CD4-positive, alpha-beta T cell treated with Interleukin-6 at 100 ng/mL for 8 hours (primary cell): ENCODE results near the gene LAGE3.
A peak's percentile ranks its signal among the peaks of the same experiment; 100 is the strongest.

Source experiments
- DNase-seq: peaks from one replicate; pipeline ENCODE4 v3.0.0-alpha.2; 2020; ENCODE audit warnings: mixed read lengths, low spot score

Gene LAGE3

DNA sequence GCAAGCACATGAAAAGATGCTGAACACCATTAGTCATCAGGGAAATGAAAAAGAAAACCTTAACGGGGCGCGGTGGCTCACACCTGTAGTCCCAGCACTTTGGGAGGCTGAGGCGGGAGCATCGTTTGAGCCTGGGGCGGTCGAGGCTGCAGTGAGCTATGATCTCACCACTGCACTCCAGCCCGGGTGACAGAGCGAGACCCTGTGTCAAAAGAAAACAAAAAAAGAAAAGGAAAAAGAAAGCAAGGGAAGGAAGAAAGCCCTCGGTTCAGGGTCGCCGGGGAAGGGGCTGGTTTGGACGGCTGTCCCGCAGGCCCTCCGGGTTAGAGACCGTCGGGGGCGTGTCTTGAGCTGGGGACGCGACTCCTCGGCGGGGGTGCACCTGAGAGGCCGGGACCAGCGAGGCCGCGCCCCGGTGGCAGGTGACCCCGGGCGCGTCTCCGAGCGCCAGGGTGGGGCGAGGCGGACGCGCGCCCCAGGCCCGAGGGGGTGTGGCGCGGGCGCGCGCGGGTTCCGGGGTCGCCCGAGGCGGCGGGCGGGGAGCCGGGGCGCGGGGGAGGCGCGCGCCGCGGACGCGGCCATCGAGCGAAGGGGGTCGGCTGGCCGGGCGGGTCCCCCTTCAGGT, 21.5 kb downstream of the LAGE3 start:
- peak; percentile 55 for DNase-seq

DNA sequence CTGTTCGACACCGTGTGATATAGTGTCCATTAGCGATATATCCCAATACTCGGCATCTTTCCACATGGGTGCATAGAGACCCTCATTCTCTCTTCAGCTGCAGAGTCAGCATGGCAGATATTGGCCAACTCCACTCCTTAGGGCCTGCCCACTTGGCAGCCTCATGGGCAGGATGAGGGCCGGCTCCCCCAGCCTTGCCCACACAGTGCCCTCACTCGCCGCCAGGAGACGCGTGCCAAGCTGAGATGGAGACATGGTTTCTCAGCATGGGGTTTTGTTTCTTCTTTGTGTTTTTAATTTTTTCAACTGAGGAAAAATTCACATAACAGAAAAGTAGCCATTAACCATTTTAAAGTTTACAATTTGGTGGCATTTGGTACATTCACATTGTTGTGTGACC, 26.3 kb downstream of the LAGE3 start:
- DNase-seq = no peak

DNA sequence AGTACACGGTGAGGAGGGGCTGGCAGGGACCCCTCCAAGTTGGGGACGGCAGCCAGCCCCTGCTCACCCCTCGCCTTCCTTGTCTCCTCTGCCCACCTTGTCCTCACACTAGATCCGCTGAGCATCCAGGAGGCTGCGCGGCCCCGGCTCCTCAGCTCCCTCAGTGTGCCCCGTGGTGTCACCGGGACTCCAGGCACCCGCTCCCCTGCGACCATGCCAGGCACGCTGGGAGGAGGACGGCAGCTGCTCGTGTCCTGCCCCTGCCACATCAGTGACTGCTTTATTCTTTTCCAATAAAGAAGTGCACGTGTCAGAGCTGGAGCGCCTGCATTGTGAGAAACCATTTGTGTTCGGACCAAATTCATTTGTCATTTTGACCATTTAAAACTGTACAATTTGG, 28.8 kb downstream of the LAGE3 start:
- DNase-seq = no peak

DNA sequence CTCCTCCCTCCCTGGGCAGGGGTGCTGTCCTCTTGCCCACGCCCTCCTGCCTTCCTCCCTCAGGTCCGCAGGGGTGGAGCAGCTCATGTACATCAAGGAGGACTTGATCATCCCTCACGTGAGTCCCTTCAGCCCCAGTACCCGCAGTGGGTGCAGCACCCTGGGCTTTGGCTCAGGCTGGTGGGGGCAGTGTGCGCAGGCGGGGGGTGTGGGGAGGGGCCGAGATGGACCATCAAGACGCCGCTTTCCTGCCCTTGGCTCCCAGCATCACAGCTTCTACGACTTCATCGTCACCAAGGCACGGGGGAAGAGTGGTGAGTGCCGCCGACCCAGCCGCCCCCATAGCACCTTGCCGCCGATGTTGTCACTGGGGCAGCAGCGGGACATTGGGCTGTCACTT, 29.5 kb downstream of the LAGE3 start:
- no peak for DNase-seq

DNA sequence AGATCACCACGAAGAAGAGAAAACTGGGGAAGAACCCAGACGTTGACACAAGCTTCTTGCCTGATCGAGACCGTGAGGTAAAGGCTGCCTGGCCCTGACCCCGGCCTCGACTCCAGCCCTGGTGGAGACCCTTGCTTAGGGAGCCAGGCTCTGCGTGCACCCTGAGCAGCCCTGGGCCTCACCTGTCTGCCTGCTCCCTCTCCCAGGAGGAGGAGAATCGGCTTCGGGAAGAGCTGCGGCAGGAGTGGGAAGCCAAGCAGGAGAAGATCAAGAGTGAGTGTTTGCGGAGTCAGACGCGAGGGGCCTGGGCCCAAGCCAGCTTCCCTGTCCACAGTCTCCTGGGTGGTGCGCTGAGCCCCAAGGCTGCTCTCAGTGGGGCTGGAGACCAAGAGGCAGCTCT, 30.6 kb downstream of the LAGE3 start:
- DNase-seq = no peak

DNA sequence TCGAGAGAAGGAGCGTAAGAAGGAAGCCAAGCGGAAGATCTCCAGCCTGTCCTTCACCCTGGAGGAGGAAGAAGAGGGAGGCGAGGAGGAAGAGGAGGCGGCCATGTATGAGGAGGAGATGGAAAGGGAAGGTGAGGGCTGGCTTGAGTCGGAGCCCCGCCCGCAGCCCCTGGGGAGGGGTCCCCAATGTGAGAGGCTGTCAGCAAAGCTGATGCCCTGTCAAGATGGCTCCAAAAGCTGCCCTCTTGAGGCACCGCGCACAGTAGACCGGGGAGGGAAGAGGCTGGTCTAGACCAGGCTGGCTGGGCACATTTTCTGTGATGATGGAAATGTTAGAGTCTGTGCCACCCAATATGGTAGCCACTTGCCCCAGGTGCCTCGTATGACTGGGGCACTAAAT, 32.7 kb downstream of the LAGE3 start:
- DNase-seq = no peak

DNA sequence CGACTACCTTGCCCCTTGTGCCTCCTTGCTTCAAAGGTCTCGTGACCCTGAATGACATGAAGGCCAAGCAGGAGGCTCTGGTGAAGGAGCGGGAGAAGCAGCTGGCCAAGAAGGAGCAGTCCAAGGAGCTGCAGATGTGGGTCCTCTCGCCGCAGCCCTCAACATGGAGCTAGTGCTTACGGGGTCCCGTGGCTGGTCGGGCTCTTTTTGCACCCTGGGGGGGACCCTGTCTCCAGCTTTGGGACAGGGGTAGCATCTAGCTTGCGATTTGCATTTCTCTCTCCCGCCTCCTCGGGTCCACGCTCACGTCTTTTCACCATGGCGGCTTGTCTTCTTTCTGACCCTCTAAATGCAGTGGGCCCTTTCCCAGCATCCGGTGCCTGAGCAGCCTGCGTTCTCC, 33.3 kb downstream of the LAGE3 start:
- no peak for DNase-seq

DNA sequence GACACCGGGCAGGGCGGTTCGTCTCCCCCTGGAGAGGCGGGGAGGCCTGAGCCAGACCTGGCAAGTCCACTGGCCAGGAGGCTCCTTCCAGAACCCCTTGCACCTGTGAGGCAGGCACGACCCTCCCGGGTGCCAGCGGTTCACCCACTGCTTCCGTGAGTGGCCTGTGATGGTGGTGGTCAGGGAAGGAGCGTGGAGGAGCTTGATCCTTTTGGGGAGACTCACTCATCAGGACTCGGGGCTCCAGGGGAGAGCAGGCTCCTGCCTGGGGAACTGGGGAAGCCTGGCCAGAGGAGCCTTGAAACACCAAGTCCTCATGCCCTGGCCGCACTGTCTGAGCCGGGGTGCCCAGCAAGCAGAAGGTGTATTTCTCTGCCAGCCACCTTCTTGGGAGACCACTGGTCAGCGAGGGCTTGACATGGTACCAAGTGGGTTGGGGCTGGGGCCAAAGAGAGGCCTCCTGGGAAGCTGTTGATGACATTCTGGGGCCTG, 34.3 kb downstream of the LAGE3 start:
- no peak for DNase-seq

DNA sequence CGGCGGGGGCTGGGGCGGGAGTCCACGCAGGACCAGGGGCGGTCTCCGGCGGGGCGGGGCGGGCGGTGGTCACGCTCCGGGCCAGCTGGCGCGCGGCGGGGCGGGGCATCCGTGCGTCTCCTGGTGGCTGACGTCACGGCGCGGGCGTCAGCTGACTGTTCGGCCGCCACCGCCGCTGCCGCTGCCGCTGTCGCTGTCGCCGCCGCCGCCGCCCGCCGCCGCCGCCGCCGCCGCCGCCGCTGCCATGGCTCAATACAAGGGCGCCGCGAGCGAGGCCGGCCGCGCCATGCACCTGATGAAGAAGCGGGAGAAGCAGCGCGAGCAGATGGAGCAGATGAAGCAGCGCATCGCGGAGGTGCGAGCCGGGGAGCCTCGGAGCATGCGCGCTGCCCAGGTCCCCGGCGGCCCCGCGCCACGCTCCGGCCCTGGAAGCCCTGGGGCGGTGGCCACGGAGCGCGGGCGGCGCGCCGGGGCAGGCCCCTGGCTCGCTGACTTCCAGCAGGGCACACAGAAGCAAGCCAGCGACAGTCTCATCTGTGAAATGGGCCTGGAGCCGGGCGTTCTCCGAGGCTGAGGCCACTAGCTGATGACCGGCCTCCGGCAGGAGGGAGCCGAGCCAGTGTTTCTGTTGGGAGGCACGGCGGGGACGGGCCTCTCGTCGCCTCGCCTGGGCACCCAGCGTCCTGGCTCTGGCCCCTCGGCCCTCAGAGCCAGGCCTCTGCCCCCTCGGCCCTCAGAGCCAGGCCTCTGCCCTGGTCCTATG, 34.9 kb downstream of the LAGE3 start, which contains the start of gene FAM50A:
Gene FAM50A (plus strand): TSS at position 150 of the 763 bp plus-strand sequence. CDS start 95 bp downstream, at position 245.
- peak; percentile 65 for DNase-seq

DNA sequence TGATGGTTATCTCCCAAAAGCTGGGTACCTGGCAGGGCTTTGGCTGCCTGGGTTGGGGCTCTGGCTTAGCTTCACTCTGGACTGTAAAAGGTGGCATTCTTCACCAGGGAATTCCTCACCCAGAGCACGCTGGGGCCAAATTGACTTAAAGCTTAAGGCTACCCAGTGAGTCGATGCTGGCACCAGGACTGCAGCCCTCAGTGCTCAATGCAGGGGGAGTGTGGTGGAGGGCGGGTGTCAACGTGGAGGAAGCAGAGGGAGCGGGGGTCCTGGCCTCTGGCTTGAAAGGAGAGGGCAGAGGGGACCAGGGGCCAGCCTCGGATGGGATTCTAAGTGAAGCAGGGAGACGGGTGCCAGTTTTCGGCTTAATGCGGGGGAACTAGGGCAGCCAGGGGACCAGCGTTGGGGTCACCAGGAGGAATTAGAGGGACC, 35.6 kb downstream of the LAGE3 start:
- no peak for DNase-seq

DNA sequence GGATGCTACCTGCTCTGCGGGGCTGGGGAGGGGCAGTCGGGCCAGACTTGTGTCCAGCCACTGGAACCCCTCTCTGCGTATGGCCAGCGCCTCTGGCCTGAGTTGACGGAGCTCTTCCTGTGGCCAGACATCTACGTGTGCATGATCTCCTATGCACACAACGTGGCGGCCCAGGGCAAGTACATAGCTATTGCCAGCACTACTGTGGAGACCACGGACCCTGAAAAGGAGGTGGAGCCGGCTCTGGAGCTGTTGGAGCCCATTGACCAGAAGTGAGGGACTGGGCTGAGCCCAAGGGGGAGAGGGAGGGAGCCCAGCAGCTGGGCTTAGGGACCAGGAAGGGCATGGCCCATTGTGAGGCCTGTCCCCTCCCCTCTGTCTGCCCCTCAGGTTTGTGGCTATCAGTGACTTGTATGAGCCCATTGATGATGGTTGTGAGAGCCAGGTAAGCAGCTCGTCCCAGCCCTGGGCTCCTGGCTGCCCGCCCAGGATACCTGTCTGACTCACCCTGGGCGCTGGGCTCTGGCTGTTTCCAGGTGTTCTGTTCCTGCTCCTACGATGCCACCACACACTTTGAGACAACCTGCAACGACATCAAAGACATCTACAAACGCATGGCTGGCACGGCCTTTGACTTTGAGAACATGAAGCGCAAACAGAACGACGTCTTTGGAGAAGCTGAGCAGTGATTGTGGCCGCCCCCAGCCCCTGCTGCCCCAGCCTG, 36.9 kb downstream of the LAGE3 start:
- no peak for DNase-seq

DNA sequence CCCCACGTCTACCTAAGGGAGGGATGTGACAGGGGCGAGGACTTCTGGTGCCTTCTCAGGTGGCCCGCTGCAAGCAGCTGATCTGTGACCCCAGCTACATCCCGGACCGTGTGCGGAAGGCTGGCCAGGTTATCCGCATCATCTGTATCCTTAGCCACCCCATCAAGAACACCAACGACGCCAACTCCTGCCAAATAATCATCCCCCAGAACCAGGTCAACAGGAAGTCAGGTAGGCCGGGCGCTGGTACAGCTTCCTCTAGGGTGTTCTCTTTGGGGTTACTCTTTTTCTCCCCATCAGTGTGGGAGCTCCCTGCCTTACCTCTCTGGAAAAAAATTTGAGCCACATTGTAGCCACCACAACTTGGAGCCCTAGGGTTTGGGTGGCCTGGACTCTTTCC, 37.5 kb downstream of the LAGE3 start:
- DNase-seq = peak; percentile 24

DNA sequence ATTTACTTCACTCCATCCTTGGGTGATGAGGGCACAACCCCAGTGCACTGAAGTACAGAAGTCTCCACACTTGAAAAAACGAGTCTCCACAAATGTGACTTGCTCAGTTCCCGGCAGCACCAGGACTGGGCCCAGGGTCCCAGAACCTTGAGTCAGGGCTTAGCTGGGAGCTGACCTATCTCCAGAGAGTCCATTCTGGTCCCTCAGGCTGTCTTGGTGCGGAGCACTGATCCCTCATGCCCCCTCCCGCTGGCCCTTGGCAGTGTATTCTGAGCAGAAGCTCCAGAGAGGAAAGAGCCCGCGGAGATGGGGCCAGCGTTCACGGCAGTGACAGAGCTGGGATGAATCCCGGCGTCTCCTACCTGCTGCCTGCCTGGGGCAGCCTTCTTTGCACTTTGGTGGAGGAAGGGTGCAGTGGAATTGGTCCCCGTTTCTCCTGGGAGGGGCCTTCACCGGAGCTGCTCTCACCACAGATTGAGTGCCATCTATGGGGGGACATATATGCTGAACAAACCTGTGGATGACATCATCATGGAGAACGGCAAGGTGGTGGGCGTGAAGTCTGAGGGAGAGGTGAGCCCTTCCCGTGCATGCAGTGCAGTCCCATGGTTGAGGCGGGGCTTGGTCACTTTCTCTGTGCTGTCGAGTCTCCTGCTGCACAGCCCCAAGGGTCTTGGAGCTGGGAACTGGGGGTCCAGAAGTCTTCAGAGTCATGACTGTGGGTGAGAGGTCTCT, 38.3 kb downstream of the LAGE3 start:
- DNase-seq = no peak

DNA sequence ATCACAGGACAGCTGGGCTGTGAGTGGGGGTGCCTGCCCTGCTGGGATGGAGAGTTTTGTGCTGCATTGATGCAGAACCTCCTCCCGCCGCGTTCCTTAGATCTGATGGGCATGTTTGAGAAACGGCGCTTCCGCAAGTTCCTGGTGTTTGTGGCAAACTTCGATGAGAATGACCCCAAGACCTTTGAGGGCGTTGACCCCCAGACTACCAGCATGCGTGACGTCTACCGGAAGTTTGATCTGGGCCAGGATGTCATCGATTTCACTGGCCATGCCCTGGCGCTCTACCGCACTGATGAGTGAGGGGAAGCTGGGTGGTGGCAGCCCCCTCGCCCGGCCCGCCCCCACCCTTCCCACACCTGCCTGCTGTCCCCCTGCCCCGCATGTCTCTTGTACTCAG, 39.2 kb downstream of the LAGE3 start:
- DNase-seq = no peak

DNA sequence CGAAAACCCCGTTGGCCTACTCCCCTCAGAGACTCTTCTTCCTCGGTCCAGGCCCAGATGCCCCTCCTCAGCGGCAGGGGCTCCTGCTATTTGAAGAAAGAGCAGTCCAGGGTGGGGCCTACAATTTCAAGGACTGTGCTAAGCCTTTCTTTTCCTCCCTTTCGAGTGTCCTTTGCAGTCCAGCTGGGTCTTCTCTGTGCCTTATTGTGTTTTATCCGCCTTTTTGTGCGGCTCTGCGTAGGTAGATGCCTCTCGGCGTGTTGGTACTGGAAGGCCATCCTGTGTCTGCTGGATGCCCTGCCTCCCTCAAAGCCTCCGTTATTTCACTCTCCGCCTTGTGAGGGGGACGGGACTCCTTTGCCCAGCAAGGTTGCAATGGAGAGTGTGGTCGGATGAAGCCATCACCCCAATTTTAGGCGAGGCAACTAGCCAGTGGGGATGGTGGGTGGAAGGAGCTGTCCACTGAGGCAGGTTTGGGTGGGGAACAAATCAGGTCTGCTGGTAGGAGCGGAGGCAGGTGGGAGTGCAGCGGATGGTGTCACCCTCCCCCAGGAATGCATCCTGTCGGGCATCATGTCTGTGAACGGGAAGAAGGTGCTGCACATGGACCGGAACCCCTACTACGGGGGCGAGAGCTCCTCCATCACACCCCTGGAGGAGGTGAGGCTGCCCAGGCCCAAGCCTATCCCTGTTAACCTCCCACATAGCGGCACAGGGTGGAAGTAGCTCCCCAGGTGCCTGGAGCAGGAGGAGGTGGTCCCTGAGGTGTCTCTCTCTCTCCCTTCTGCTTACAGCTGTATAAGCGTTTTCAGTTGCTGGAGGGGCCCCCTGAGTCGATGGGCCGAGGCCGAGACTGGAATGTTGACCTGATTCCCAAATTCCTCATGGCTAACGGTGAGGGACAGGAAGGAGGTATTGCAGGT, 40.8 kb downstream of the LAGE3 start:
- DNase-seq = no peak

DNA sequence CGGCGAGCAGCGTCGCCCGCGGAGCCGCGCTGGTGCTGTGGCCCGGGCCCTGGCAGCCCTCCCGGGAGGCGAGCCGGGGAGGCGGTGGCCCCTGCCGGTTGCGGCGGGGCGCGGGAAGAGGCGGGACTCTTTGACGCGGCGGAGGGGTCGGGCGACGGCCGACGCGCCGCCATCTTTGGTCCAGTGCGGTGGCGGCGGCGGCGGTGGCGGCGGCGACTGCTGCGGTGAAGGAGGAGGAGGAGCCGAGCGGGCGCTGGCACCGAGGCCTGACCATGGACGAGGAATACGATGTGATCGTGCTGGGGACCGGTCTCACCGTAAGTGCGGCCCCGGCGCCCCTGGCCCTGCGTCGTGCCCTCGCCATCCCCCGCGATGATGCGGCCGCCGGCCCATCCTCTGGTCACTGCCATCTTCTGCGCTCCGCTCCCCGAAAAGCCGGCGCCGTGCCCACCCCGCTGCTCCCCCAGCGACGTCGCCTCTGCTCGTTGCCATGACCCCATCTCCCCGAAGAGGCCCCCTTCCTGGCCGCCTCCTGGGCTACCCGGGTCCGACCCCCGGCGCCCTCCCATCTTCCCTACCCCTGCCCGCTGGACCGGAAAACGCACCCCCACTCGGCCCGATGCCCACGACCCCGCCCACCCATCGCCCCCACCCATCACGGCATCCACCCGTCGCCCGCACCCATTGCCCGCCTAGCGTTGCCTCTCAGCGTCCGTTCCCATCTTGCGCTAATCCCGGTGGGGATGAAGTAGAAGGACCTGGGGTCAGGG, 41.9 kb downstream of the LAGE3 start, which contains the start of gene GDI1:
Gene GDI1 (plus strand): TSS at position 172 of the 770 bp plus-strand sequence. CDS start 101 bp downstream, at position 273.
- peak; percentile 32 for DNase-seq

DNA sequence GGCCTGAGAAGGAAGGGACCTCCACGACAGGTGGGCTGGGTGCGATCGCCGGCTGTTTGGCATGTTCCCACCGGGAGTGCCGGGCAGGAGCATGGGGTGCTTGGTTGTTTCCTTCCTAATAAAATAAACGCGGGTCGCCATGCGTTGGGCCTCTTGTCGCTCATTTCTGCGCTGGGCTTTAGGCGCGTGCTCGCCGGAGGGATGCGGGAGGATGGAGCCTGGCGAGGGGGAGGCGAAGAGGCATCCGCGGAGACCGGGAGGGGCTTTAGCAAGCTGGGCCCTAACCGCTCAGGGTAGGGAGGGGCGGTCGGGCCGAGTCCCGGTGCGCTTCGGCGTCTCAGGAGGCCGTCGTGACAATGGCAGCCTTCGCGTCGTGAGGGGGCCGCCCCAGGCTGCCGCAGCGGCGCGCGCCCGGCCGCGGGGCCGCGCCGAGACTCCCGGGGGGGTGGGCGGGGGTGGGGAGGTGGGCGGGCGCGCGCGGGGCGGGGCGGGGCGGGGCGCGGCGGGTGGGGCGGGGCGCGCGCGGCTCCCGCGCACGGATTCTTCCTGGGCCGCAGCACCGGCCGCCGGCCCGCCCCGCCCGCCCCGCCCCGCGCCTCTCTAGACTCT, 42.6 kb downstream of the LAGE3 start:
- peak; percentile 28 for DNase-seq

DNA sequence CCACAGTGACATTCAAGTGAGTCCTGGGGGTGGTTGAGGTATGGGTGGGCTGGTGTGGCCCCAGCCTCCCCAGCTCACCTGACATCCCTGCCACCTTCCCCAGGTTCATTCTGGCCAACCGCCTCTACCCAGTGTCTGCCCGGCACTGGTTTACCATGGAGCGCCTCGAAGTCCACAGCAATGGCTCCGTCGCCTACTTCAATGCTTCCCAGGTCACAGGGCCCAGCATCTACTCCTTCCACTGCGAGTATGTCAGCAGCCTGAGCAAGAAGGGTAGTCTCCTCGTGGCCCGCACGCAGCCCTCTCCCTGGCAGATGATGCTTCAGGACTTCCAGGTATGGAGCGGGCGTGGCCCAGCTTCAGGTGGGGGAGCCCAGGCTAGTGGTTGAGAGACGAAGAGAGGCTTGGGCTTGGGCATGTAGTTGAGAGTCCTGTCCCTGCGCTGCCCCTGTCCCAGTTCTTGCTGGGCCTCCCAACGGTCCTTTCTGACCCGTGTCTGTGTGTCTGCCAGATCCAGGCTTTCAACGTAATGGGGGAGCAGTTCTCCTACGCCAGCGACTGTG, 43.8 kb downstream of the LAGE3 start:
- DNase-seq = no peak
